Adrenal gland (tissue), 5 donors: ENCODE data around the gene GFRA1.

Source experiments
- POLR2A ChIP-seq, 2 donors: fragments of 450-650 bp; IDR thresholded peaks; one replicate each; pipeline ENCODE4 v1.6.1; 2017; ENCODE audit warnings: antibody characterized with exemption in 2 of 2, mild to moderate bottlenecking in 2 of 2, moderate library complexity in 1 of 2
- TF ChIP-seq, protein P1 (sequence below), 6 experiments: fragments of 450-650 bp in 4 of 6; fragments of 200-600 bp in 2 of 6; sonication (generic) in 1 of 6; IDR thresholded peaks; 1 replicate in 5 of 6; 2 replicates in 1 of 6; pipeline versions ENCODE4 v1.5.1 to v1.8.0; 2016 to 2021; ENCODE audit warnings: antibody characterized with exemption in 6 of 6, mild to moderate bottlenecking in 2 of 6, moderate library complexity in 1 of 6
- donor health status: DM: no; HTN: no; CAD: no.

DNA sequence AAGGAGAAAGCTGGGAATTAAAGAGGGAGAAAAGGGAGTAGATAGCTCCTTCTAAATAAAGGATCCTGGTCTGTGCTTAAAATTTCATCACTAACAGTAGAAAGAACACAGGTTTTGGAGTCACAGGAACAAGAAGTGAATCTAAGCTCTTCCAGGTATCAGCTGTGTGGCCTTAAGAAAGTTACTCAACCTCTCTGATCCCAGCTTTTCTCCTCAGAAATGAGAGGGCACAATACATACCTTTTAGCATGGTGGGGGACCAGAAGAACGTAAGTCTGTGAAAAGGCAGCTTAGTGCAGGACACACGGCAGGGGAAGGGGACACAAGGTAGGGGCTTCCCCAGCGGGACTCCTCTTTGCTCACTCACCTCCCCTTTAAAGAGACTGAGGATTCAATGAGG lies 13.4 kb downstream of the GFRA1 start:
- TF ChIP-seq, protein P1, sequence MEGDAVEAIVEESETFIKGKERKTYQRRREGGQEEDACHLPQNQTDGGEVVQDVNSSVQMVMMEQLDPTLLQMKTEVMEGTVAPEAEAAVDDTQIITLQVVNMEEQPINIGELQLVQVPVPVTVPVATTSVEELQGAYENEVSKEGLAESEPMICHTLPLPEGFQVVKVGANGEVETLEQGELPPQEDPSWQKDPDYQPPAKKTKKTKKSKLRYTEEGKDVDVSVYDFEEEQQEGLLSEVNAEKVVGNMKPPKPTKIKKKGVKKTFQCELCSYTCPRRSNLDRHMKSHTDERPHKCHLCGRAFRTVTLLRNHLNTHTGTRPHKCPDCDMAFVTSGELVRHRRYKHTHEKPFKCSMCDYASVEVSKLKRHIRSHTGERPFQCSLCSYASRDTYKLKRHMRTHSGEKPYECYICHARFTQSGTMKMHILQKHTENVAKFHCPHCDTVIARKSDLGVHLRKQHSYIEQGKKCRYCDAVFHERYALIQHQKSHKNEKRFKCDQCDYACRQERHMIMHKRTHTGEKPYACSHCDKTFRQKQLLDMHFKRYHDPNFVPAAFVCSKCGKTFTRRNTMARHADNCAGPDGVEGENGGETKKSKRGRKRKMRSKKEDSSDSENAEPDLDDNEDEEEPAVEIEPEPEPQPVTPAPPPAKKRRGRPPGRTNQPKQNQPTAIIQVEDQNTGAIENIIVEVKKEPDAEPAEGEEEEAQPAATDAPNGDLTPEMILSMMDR (IDR thresholded peaks at IDR 0.05) = no peak
- no peak for TF ChIP-seq POLR2A (IDR thresholded peaks at IDR 0.05)
